Spleen (tissue), 13 donors: ENCODE data around the gene ZNF71. TPM values are rescaled to one million over a fixed set of nuclear protein-coding genes. Genes with fewer than 3 reads are reported as not detected.

Experiments
- DNase-seq: peaks from one replicate; pipeline ENCODE4 v3.0.0-alpha.2; 2020
- H3K27ac ChIP-seq, 8 donors: fragments of 200-600 bp; sonication (generic) in 7 of 8; 1 replicate in 4 of 8; 2 replicates in 4 of 8; pipeline versions ENCODE4 v1.5.0 to v1.8.0; 2016 to 2021; ENCODE audit warnings: inconsistent platforms in 4 of 8, mild to moderate bottlenecking in 4 of 8, moderate library complexity in 1 of 8
- H3K27me3 ChIP-seq, 7 donors: fragments of 200-600 bp; sonication (generic) in 6 of 7; replicated peaks in 1 of 7; 1 replicate in 4 of 7; 2 replicates in 3 of 7; pipeline versions ENCODE4 v1.5.0 to v1.8.0; 2016 to 2021; ENCODE audit warnings: inconsistent platforms in 3 of 7, mild to moderate bottlenecking in 1 of 7
- H3K36me3 ChIP-seq, 6 donors: fragments of 200-600 bp; sonication (generic) in 5 of 6; 1 replicate in 4 of 6; 2 replicates in 2 of 6; pipeline versions ENCODE4 v1.5.0 to v1.8.0; 2016 to 2021; ENCODE audit warnings: inconsistent platforms in 2 of 6
- H3K4me1 ChIP-seq, 6 donors: fragments of 200-600 bp; sonication (generic) in 5 of 6; 1 replicate in 3 of 6; 2 replicates in 3 of 6; pipeline versions ENCODE4 v1.5.0 to v1.8.0; 2016 to 2021; ENCODE audit warnings: inconsistent platforms in 3 of 6
- H3K4me3 ChIP-seq, 8 donors: fragments of 200-600 bp; sonication (generic) in 7 of 8; 1 replicate in 4 of 8; 2 replicates in 4 of 8; pipeline versions ENCODE4 v1.5.0 to v1.8.0; 2016 to 2021; ENCODE audit warnings: inconsistent platforms in 4 of 8, mild to moderate bottlenecking in 4 of 8, moderate library complexity in 2 of 8
- H3K9me3 ChIP-seq, 8 donors: fragments of 200-600 bp; sonication (generic) in 7 of 8; 1 replicate in 4 of 8; 2 replicates in 4 of 8; pipeline versions ENCODE4 v1.5.0 to v1.8.0; 2016 to 2021; ENCODE audit warnings: inconsistent platforms in 4 of 8
- POLR2A ChIP-seq, 3 donors: fragments of 450-650 bp; IDR thresholded peaks; one replicate each; pipeline ENCODE4 v1.5.1; 2017; ENCODE audit warnings: antibody characterized with exemption in 3 of 3, mild to moderate bottlenecking in 1 of 3
- POLR2AphosphoS5 ChIP-seq, 3 donors: sonication (generic); formaldehyde crosslinking; IDR thresholded peaks; one replicate each; pipeline ENCODE4 v1.5.1; 2017; ENCODE audit warnings: antibody characterized with exemption in 3 of 3
- WGBS, 5 donors: extraction: QIAGEN DNeasy Blood & Tissue Kit in 3 of 5; methylation state at CpG; one replicate each; pipeline versions ENCODE4 v1.1.5 to v1.1.7; 2013 to 2018; 5-methylcytosine and 5-hydroxymethylcytosine counted together
- intact Hi-C: fragments of 100-400 bp; cut with DNase I; formaldehyde crosslinking; loops from one replicate; pipeline ENCODE4 v1.15.0; 2023; ENCODE audit warnings: low total_unique reads
- long read RNA-seq, 2 donors: transcript quantifications; one replicate each; lab custom pipeline, GENCODE V29; 2026
- polyA plus RNA-seq, 3 donors: library from polyadenylated mRNA; stranded (reverse); fragments of 200-250 nt; gene quantifications; one replicate each; pipeline ENCODE4 v1.2.1, GENCODE V29; 2013
- total RNA-seq, 7 donors: library from RNA; depleted of rRNA in 3 of 7; stranded (reverse); fragments of >200 nt in 3 of 7; fragmentation: NEBNext Ultra II Directional in 4 of 7; extraction: Animal tissue kit (Norgen Biotek cat#: 25700) in 4 of 7; gene quantifications; one replicate each; pipeline versions ENCODE4 v1.1.0 to v1.2.1, GENCODE V29; 2016 to 2021
- TF ChIP-seq, protein P1 (sequence below), 11 experiments: fragments of 200-600 bp in 7 of 11; fragments of 450-650 bp in 4 of 11; sonication (generic) in 4 of 11; IDR thresholded peaks in 8 of 11; conservative IDR thresholded peaks in 3 of 11; 1 replicate in 7 of 11; 2 replicates in 4 of 11; pipeline versions ENCODE4 v1.4.0 to v1.8.0; 2016 to 2021; ENCODE audit warnings: antibody characterized with exemption in 11 of 11, inconsistent platforms in 4 of 11, mild to moderate bottlenecking in 1 of 11
- donor health status: healthy with polysubstance abuse.
- donor health status: DM: no; HTN: no; CAD: no; lungs with moderate emphysema.
- donor health status: DM: no; HTN: no; CAD: no.
- donor health status: Bipolar disorder and iron deficiency.
- donor health status: healthy.
- donor health status: DM: no; HTN: no; CAD: no.
- donor health status: DM: yes; HTN: yes; CAD: no.

Gene ZNF71
- 1 to 10 TPM; 5.8 to 9.8 (median 7.2) TPM for total RNA-seq
- 1 to 10 TPM; 2.0 to 3.9 (median 2.8) TPM for polyA plus RNA-seq
- long read RNA-seq, donor 1, full-length matches to known transcripts: 5 of 5 reads
- long read RNA-seq, donor 1, partial matches to known transcripts: 0 of 5 reads
- long read RNA-seq, donor 1, other reads (novel, unspliced or antisense): 0 of 5 reads
- long read RNA-seq, donor 2, full-length matches to known transcripts: 1 of 1 reads
- long read RNA-seq, donor 2, partial matches to known transcripts: 0 of 1 reads
- long read RNA-seq, donor 2, other reads (novel, unspliced or antisense): 0 of 1 reads

DNA sequence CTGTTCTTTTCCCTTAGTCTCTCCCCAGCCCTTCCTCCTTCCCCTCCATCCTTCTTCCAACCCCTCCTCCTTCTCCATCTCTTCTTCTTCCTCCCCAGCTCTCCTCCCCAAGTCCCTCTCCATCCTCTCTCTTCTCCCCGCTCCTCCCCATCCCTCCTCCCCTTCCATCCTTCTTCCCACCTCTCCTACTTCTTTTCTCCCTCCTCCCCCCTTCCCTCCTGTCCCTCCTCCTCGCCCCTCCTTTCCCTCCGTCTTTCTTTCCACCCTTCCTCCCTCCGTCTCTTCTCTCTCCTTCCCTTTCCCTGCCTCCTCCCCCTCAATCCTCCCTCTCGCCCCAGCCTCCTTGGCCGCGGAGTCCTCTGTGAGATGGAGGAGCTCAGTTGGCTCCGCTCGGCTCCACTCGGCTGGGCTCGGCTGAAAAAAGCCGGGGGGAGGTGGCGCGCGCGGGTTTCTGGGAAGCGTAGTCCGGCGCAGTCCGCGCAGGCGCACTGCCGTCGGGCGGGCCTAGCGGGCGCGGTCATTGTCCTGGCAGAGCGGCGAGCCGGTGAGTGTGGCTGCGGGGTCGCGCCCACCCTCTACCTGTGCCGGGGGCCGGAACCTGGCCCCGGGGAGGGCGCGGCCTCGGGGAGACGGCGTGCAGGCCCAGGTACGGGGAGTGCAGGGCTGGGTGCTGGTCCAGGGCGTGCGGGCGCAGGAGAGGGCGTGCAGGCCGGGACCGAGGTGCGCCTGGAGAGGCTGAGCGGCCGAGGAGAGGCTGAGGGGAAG is at the start of gene ZNF71:
Gene ZNF71, plus strand, starts transcription at position 520 of the 765 bp plus-strand sequence. CDS start 6,257 bp downstream, outside the sequence.
- Histone ChIP-seq H3K9me3 (peaks cover 0 to 59% (median 46%) of the 10 kb centered on the region in 8 donors), H3K36me3 (peaks cover 0 to 23% (median 0%) of the 10 kb centered on the region in 6 donors), H3K4me3 (peak within 1 kb of the TSS; percentile 83 to 99 (median 90)), H3K27me3 (no peaks in the 10 kb centered on the region), H3K27ac (peak within 1 kb of the TSS in 7 of 8 donors; percentile 10 to 88 (median 78)), H3K4me1 (peaks cover 0 to 25% (median 12%) of the 10 kb centered on the region in 6 donors)
- peak; percentile 94 for DNase-seq
- WGBS, 5 donors: 0 to 1% (median 1%) methylated on average over 40 to 52 of the region's 52 CpGs
- intact Hi-C loops: no loop called here
- TF ChIP-seq POLR2AphosphoS5 (IDR thresholded peaks at IDR 0.05): peak; percentile 84 to 85 (median 84)
- TF ChIP-seq, protein P1, sequence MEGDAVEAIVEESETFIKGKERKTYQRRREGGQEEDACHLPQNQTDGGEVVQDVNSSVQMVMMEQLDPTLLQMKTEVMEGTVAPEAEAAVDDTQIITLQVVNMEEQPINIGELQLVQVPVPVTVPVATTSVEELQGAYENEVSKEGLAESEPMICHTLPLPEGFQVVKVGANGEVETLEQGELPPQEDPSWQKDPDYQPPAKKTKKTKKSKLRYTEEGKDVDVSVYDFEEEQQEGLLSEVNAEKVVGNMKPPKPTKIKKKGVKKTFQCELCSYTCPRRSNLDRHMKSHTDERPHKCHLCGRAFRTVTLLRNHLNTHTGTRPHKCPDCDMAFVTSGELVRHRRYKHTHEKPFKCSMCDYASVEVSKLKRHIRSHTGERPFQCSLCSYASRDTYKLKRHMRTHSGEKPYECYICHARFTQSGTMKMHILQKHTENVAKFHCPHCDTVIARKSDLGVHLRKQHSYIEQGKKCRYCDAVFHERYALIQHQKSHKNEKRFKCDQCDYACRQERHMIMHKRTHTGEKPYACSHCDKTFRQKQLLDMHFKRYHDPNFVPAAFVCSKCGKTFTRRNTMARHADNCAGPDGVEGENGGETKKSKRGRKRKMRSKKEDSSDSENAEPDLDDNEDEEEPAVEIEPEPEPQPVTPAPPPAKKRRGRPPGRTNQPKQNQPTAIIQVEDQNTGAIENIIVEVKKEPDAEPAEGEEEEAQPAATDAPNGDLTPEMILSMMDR (IDR thresholded peaks at IDR 0.05 in 8 of 11, conservative IDR thresholded peaks at IDR 0.05 in 3 of 11): no peak
- no peak for TF ChIP-seq POLR2A (IDR thresholded peaks at IDR 0.05)

- intact Hi-C loops: no loop called here
- DNase-seq: no peak
- H3K4me1 ChIP-seq: no peaks in the 10 kb centered on the region
- H3K4me3 ChIP-seq: peak overlapping the region in 1 of 8 donors; percentile 5
- no peak overlapping the region for H3K27ac ChIP-seq
- 72 to 77% (median 76%) methylated on average over 6 of the region's 6 CpGs for WGBS, 5 donors
- no peaks in the 10 kb centered on the region for H3K27me3 ChIP-seq
- TF ChIP-seq POLR2A (IDR thresholded peaks at IDR 0.05) (no peak), POLR2AphosphoS5 (IDR thresholded peaks at IDR 0.05) (no peak)
- TF ChIP-seq, protein P1 (IDR thresholded peaks at IDR 0.05 in 8 of 11, conservative IDR thresholded peaks at IDR 0.05 in 3 of 11): no peak
- H3K9me3 ChIP-seq: peaks cover 20 to 100% (median 100%) of the 10 kb centered on the region in 8 donors
- peaks cover 15 to 100% (median 61%) of the 10 kb centered on the region in 6 donors for H3K36me3 ChIP-seq
These were observed 47.6 kb upstream of the ZNF71 start for GRCh38 chr19:56547535-56547934.

DNA sequence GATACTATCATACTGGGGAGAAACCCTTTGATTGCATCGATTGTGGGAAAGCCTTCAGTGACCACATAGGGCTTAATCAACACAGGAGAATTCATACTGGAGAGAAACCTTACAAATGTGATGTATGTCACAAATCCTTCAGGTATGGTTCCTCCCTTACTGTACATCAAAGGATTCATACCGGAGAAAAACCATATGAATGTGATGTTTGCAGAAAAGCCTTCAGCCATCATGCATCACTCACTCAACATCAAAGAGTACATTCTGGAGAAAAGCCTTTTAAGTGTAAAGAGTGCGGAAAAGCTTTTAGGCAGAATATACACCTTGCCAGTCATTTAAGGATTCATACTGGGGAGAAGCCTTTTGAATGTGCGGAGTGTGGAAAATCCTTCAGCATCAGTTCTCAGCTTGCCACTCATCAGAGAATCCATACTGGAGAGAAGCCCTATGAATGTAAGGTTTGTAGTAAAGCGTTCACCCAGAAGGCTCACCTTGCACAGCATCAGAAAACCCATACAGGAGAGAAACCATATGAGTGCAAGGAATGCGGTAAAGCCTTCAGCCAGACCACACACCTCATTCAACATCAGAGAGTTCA is 40.7 kb upstream of the ZNF71 start:
- Histone ChIP-seq H3K27me3 (no peaks in the 10 kb centered on the region), H3K4me3 (no peak overlapping the region), H3K9me3 (peaks cover 51 to 100% (median 100%) of the 10 kb centered on the region in 8 donors), H3K27ac (no peak overlapping the region), H3K36me3 (peaks cover 5 to 77% (median 55%) of the 10 kb centered on the region in 6 donors), H3K4me1 (no peaks in the 10 kb centered on the region)
- TF ChIP-seq, protein P1 (IDR thresholded peaks at IDR 0.05 in 8 of 11, conservative IDR thresholded peaks at IDR 0.05 in 3 of 11): no peak
- TF ChIP-seq POLR2A (IDR thresholded peaks at IDR 0.05): no peak
- no peak for TF ChIP-seq POLR2AphosphoS5 (IDR thresholded peaks at IDR 0.05)
- DNase-seq: no peak
- intact Hi-C loops: no loop called here
- WGBS, 5 donors: 80 to 98% (median 93%) methylated on average over 6 of the region's 6 CpGs
